PC-3 (cell line): Measurements from ENCODE around the gene VPS41. TPM values are rescaled to one million over a fixed set of nuclear protein-coding genes. Genes with fewer than 3 reads are reported as not detected.

Experiments used
- ATAC-seq: fragments of 200-7000 bp; cut with Tn5 transposase; 2 replicates; pipeline ENCODE4 v1.9.1; 2020; ENCODE audit warnings: mild to moderate bottlenecking, moderate library complexity
- BruUV-seq: library from RNA; stranded (reverse); fragments of 400-500 nt; replicated peaks from 2 replicates; lab custom pipeline; 2021; lab: Mats Ljungman, UMichigan
- CTCF ChIA-PET: fragments of 300-600 bp; sonication (Branson Sonifier 250); formaldehyde crosslinking; loops from one replicate; lab custom pipeline; 2022; ENCODE audit warnings: antibody characterized with exemption; lab: Charles Lee
- POLR2A ChIA-PET: fragments of 300-600 bp; sonication (Branson Sonifier 250); formaldehyde crosslinking; loops from one replicate; lab custom pipeline; 2022; ENCODE audit warnings: antibody characterized with exemption; ENCODE audit not compliant: unreplicated experiment; lab: Charles Lee
- DNase-seq: peaks from one replicate; pipeline ENCODE4 v3.0.0-alpha.2; 2015
- H2AFZ ChIP-seq: fragments of 300-600 bp; sonication (generic); 2 replicates; pipeline ENCODE4 v1.6.0; 2016; ENCODE audit warnings: antibody characterized with exemption, low read length
- H3F3A ChIP-seq: fragments of 300-600 bp; sonication (generic); one replicate; pipeline ENCODE4 v1.6.0; 2017; ENCODE audit warnings: antibody characterized with exemption, low read length, control low read depth, mild to moderate bottlenecking; ENCODE audit not compliant: unreplicated experiment
- H3K27ac ChIP-seq: fragments of 300-600 bp; sonication (generic); 2 replicates; pipeline ENCODE4 v1.5.1; 2016; ENCODE audit warnings: mild to moderate bottlenecking, low read length
- H3K27me3 ChIP-seq: fragments of 300-600 bp; sonication (generic); 2 replicates; pipeline ENCODE4 v1.6.1; 2016; ENCODE audit warnings: low read length, mixed read lengths
- H3K36me3 ChIP-seq: fragments of 300-600 bp; sonication (generic); 2 replicates; pipeline ENCODE4 v1.6.1; 2016; ENCODE audit warnings: low read depth, mixed run types, low read length, mixed read lengths
- H3K4me1 ChIP-seq: fragments of 300-600 bp; sonication (generic); 2 replicates; pipeline ENCODE4 v1.5.1; 2016; ENCODE audit warnings: low read length; ENCODE audit not compliant: insufficient read depth
- H3K4me2 ChIP-seq: fragments of 300-600 bp; sonication (generic); 2 replicates; pipeline ENCODE4 v1.6.0; 2016; ENCODE audit warnings: low read length
- H3K4me3 ChIP-seq: fragments of 300-600 bp; sonication (generic); 2 replicates; pipeline ENCODE4 v1.5.1; 2016; ENCODE audit warnings: mild to moderate bottlenecking, low read length, mixed read lengths
- H3K79me2 ChIP-seq: fragments of 300-600 bp; sonication (generic); 2 replicates; pipeline ENCODE4 v1.6.1; 2017; ENCODE audit warnings: low read length, mixed read lengths
- H3K9ac ChIP-seq: fragments of 300-600 bp; sonication (generic); 2 replicates; pipeline ENCODE4 v1.6.0; 2016; ENCODE audit warnings: mild to moderate bottlenecking, low read length
- H3K9me2 ChIP-seq: fragments of 300-600 bp; sonication (generic); replicated peaks from 2 replicates; pipeline ENCODE4 v1.6.1; 2016; ENCODE audit warnings: mixed run types, low read length, mixed read lengths
- H3K9me3 ChIP-seq: fragments of 300-600 bp; sonication (generic); 2 replicates; pipeline ENCODE4 v1.6.1; 2016; ENCODE audit warnings: low read length, mixed read lengths
- H4K20me1 ChIP-seq: fragments of 300-600 bp; sonication (generic); 2 replicates; pipeline ENCODE4 v1.6.1; 2016; ENCODE audit warnings: low read length, mixed read lengths
- EZH2 ChIP-seq: fragments of 300-600 bp; sonication (generic); IDR thresholded peaks from one replicate; pipeline ENCODE4 v1.6.1; 2017; ENCODE audit warnings: antibody characterized with exemption, mild to moderate bottlenecking, low read length; ENCODE audit not compliant: unreplicated experiment
- EZH2phosphoT487 ChIP-seq: fragments of 300-600 bp; sonication (generic); IDR thresholded peaks from 2 replicates; pipeline ENCODE4 v1.6.1; 2018; ENCODE audit warnings: mild to moderate bottlenecking, antibody characterized with exemption, low read length, borderline replicate concordance
- intact Hi-C: fragments of 100-400 bp; cut with micrococcal nuclease; formaldehyde crosslinking; loops from 2 replicates; pipeline ENCODE4 v1.9.0; 2023
- total RNA-seq: library from RNA; depleted of rRNA; stranded (reverse); fragments of >200 nt; gene quantifications from 2 replicates; pipeline ENCODE4 v1.2.3, GENCODE V29; 2014
- TF ChIP-seq, protein P1 (sequence below): fragments of 300-600 bp; sonication (generic); conservative IDR thresholded peaks from 2 replicates; pipeline ENCODE4 v1.5.1; 2017; ENCODE audit warnings: antibody characterized with exemption, low read depth, mild to moderate bottlenecking, low read length

Gene VPS41
- total RNA-seq, 1 experiment from 2014 or later: 35.2 TPM

DNA sequence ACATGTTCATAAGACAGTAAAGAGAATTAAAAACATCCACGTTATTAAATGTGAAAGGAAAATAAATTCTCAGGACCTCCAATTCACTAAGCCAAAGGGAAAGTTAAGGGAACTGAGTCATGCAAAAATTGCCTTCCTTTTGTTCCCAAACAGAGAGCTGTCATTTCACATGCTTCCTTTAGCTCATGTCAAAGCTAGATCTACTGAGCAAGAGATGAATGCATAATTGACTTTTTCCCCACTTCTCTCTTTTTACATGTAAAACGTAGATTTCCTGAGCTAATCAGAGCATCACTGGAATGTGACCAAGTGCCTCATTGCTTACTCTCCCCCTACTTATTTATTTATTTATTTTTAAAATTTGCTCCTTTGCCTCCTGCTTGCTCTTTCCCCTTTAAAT is 148.8 kb downstream of the VPS41 start:
- TF ChIP-seq EZH2phosphoT487: no peak
- BruUV-seq: no TSS peak
- H3K27me3 ChIP-seq: no peaks in the 10 kb centered on the region

GRCh38 chr7:38759028-38759427 is 150.0 kb downstream of the VPS41 start:
- Histone ChIP-seq H3K9ac (no peak overlapping the region), H3K27ac (no peak overlapping the region), H3K9me2 (no peaks in the 10 kb centered on the region), H3K36me3 (no peaks in the 10 kb centered on the region; the same call in 1 of the 2 replicates), H3K4me3 (no peak overlapping the region), H3K4me1 (no peaks in the 10 kb centered on the region), H2AFZ (no peak overlapping the region), H3K27me3 (no peaks in the 10 kb centered on the region), H3K9me3 (no peaks in the 10 kb centered on the region), H4K20me1 (no peaks in the 10 kb centered on the region), H3K79me2 (no peaks in the 10 kb centered on the region), H3F3A (no peaks in the 10 kb centered on the region), H3K4me2 (no peak overlapping the region)
- no TSS peak for BruUV-seq
- DNase-seq (no peak), ATAC-seq (no peak)
- ChIA-PET POLR2A (no interaction called here), CTCF (no interaction called here)
- no peak for TF ChIP-seq EZH2
- no peak for TF ChIP-seq EZH2phosphoT487
- TF ChIP-seq, protein P1, sequence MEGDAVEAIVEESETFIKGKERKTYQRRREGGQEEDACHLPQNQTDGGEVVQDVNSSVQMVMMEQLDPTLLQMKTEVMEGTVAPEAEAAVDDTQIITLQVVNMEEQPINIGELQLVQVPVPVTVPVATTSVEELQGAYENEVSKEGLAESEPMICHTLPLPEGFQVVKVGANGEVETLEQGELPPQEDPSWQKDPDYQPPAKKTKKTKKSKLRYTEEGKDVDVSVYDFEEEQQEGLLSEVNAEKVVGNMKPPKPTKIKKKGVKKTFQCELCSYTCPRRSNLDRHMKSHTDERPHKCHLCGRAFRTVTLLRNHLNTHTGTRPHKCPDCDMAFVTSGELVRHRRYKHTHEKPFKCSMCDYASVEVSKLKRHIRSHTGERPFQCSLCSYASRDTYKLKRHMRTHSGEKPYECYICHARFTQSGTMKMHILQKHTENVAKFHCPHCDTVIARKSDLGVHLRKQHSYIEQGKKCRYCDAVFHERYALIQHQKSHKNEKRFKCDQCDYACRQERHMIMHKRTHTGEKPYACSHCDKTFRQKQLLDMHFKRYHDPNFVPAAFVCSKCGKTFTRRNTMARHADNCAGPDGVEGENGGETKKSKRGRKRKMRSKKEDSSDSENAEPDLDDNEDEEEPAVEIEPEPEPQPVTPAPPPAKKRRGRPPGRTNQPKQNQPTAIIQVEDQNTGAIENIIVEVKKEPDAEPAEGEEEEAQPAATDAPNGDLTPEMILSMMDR: no peak
- intact Hi-C loops: no loop called here

More for the DNA sequence above, 148.8 kb downstream of the VPS41 start:
- ChIA-PET CTCF (no interaction called here), POLR2A (no interaction called here)
- intact Hi-C loops: no loop called here
- no peaks in the 10 kb centered on the region for H3K9me3 ChIP-seq
- H4K20me1 ChIP-seq: no peaks in the 10 kb centered on the region
- no peak overlapping the region for H3K4me2 ChIP-seq
- H3K9ac ChIP-seq: no peak overlapping the region
- ATAC-seq: no peak
- no peak overlapping the region for H3K27ac ChIP-seq
- no peak overlapping the region for H2AFZ ChIP-seq
- H3F3A ChIP-seq: no peaks in the 10 kb centered on the region
- H3K79me2 ChIP-seq: no peaks in the 10 kb centered on the region
- H3K36me3 ChIP-seq: no peaks in the 10 kb centered on the region; the same call in 1 of the 2 replicates
- H3K9me2 ChIP-seq: no peaks in the 10 kb centered on the region
- no peaks in the 10 kb centered on the region for H3K4me1 ChIP-seq
- H3K4me3 ChIP-seq: no peak overlapping the region
- no peak for DNase-seq

DNA sequence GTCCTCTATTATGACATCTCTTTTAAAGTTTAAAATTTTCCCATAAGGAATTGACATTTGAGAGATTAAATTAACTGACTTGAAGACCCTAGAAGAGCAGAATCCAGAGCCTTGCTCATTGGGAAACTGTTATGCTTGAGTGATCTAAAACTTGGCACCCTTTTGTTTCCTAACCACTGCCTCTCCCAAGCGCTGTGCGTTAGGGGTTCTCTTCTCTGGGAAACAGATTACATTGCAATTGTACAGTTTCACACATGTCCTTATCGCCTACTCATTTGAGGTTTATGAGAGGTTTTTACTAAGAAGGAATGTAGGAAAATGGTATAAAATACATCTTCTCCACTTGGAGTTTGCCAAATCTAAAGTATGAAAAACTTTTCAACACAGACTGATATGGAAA is 151.1 kb downstream of the VPS41 start:
- no peak for ATAC-seq
- H3K4me3 ChIP-seq: no peak overlapping the region
- no peaks in the 10 kb centered on the region for H4K20me1 ChIP-seq
- intact Hi-C loops: no loop called here
- H3K27ac ChIP-seq: no peak overlapping the region
- no peaks in the 10 kb centered on the region for H3K9me2 ChIP-seq
- no peaks in the 10 kb centered on the region for H3K4me1 ChIP-seq
- no peak for DNase-seq
- H3K79me2 ChIP-seq: no peaks in the 10 kb centered on the region
- H3K9me3 ChIP-seq: no peaks in the 10 kb centered on the region
- H3F3A ChIP-seq: no peaks in the 10 kb centered on the region
- TF ChIP-seq, protein P1: no peak
- TF ChIP-seq EZH2phosphoT487 (no peak), EZH2 (no peak)
- H3K4me2 ChIP-seq: no peak overlapping the region
- H2AFZ ChIP-seq: no peak overlapping the region
- BruUV-seq: no TSS peak
- H3K36me3 ChIP-seq: no peaks in the 10 kb centered on the region; the same call in 1 of the 2 replicates
- POLR2A ChIA-PET: no interaction called here
- CTCF ChIA-PET: interaction anchor here (0.6 kb wide), 1 partner anchor 459 kb away, joined by 3 read pairs; no protein-coding TSS in a partner anchor
- H3K27me3 ChIP-seq: no peaks in the 10 kb centered on the region
- H3K9ac ChIP-seq: no peak overlapping the region
